SK-N-MC (cell line): ENCODE results near the gene EGFR.

Experiments
- EZH2 ChIP-seq: fragments of 200-600 bp; sonication (generic); IDR thresholded peaks from one replicate; pipeline ENCODE4 v1.6.1; 2017; ENCODE audit warnings: antibody characterized with exemption
- FOXP2 ChIP-seq: optimal IDR thresholded peaks from 2 replicates; pipeline ENCODE3; 2011; ENCODE audit warnings: mild to moderate bottlenecking, moderate library complexity; ENCODE audit not compliant: insufficient read depth; ENCODE audit errors: extremely low read length, control extremely low read depth
- POLR2AphosphoS5 ChIP-seq: IDR thresholded peaks from 2 replicates; pipeline ENCODE4 v1.6.1; 2012; ENCODE audit warnings: mild to moderate bottlenecking, low read depth, low read length, borderline replicate concordance

DNA sequence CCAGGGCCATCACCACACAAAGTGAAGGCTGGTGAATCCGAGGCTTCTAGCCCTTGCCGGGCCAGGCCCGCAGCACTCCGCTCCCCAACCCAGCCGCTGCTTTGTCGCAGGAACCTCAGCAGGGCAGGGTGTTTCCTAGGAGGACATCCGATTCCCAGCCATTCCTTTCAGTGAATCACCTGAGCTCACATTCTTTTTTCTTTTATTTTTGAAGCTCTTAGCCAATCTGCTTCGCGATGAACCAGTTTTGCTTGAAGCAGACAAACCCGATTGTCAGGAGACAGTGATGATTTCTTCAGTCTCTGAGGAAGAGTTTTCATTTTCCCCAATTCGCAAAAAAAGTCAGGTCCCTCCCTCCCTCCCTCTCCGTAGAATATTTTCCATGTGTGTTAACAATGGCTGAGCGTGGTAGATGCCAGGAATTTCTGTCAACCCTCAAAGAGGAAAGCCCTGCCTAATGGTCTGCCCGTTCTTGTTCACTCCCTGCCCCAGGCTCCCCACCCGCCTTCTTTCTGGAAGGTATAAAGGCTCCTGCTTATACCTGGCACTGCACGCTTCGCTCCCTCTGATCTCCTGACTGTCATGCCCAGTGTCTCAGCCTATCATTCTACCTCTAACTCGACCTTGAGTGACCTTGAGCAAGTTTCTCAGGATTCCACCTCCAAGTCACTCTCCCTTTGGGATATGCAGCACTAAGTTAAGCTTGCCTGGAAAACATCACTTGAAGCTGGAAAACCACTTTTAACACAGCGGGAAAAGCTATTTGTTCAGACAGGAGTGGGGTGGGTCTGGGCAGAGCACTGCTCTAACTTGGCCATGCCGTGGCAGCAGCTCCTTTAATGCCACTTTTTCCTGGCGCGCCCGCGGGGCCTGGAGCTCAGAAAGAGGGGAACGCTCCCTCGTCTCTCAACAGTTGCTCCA is 35.1 kb downstream of the EGFR start:
- TF ChIP-seq POLR2AphosphoS5, result no peak
- no peak for TF ChIP-seq EZH2
- TF ChIP-seq FOXP2, result no peak
